Breast epithelium (tissue), 4 donors: ENCODE data around the gene SMIM31. TPM values are rescaled to one million over a fixed set of nuclear protein-coding genes. Genes with fewer than 3 reads are reported as not detected.

Source experiments
- DNase-seq, 2 donors: peaks; one replicate each; pipeline ENCODE4 v3.0.0-alpha.2; 2019; ENCODE audit warnings: low spot score in 2 of 2
- H3K27ac ChIP-seq, 2 donors: fragments of 200-600 bp; sonication (generic) in 1 of 2; one replicate each; pipeline ENCODE4 v1.5.1; 2016 to 2019; ENCODE audit warnings: mild to moderate bottlenecking in 1 of 2
- H3K27me3 ChIP-seq, 2 donors: fragments of 200-600 bp; sonication (generic) in 1 of 2; one replicate each; pipeline versions ENCODE4 v1.5.1 to v1.6.0; 2017 to 2019; ENCODE audit warnings: control low read depth in 1 of 2, mild to moderate bottlenecking in 1 of 2
- H3K36me3 ChIP-seq: fragments of 200-600 bp; one replicate; pipeline ENCODE4 v1.5.1; 2019
- H3K4me1 ChIP-seq, 2 donors: fragments of 200-600 bp; sonication (generic); one replicate each; pipeline ENCODE4 v1.5.1; 2016 to 2019; ENCODE audit warnings: control low read depth in 1 of 2
- H3K4me3 ChIP-seq, 3 donors: fragments of 200-600 bp; sonication (generic); 1 replicate in 2 of 3; 2 replicates in 1 of 3; pipeline ENCODE4 v1.5.1; 2016 to 2019; ENCODE audit warnings: mild to moderate bottlenecking in 3 of 3, moderate library complexity in 2 of 3
- H3K9me3 ChIP-seq, 2 donors: fragments of 200-600 bp; sonication (generic) in 1 of 2; one replicate each; pipeline ENCODE4 v1.5.1; 2016 to 2019; ENCODE audit warnings: control low read depth in 1 of 2
- CTCF ChIP-seq, 3 donors: fragments of 450-650 bp; IDR thresholded peaks; one replicate each; pipeline ENCODE4 v1.5.1; 2016 to 2017; ENCODE audit warnings: antibody characterized with exemption in 3 of 3, mild to moderate bottlenecking in 3 of 3, moderate library complexity in 3 of 3
- POLR2A ChIP-seq: fragments of 450-650 bp; IDR thresholded peaks from one replicate; pipeline ENCODE4 v1.6.1; 2016; ENCODE audit warnings: antibody characterized with exemption, mild to moderate bottlenecking, moderate library complexity
- POLR2AphosphoS5 ChIP-seq, 3 donors: sonication (generic); formaldehyde crosslinking; IDR thresholded peaks; one replicate each; pipeline ENCODE4 v1.6.1; 2017; ENCODE audit warnings: antibody characterized with exemption in 3 of 3
- intact Hi-C: fragments of 100-400 bp; cut with DNase I; formaldehyde crosslinking; loops from one replicate; pipeline ENCODE4 v1.15.1; 2023; ENCODE audit warnings: low total_unique reads
- total RNA-seq, 3 donors: library from RNA; depleted of rRNA; stranded (reverse); fragments of >200 nt; gene quantifications; one replicate each; pipeline ENCODE4 v1.1.0, GENCODE V29; 2016

The SMIM31 gene
- total RNA-seq, 3 donors from 2014 or later: 0.44 to 0.66 TPM; not detected in 1

DNA sequence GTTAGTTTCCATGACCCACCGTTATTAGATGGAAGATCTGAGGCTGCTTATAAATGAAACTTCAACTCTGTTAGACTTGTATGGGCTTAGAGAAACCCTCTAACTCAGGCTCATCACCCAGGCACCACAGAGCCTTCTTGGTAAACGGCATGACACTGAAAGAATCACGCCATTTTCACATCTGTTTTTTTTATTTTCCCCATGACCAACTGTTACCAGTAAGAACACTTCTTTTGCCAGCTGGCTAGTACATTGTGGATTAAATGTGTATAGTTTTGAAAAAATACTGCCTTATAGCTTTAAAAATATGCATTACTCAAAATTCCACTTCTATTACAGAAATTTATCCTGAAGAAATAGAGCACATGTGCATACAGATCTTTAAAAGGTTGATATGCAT is 75.0 kb downstream of the SMIM31 start:
- intact Hi-C loops: loop anchor here (1.0 kb wide), 1 partner anchor 16 kb away; no protein-coding TSS in a partner anchor
- Histone ChIP-seq H3K27ac (no peak overlapping the region), H3K4me1 (no peaks in the 10 kb centered on the region), H3K4me3 (no peak overlapping the region), H3K9me3 (no peaks in the 10 kb centered on the region), H3K36me3 (no peaks in the 10 kb centered on the region), H3K27me3 (no peaks in the 10 kb centered on the region)
- no peak for TF ChIP-seq CTCF (IDR thresholded peaks at IDR 0.05)
- no peak for TF ChIP-seq POLR2A
- TF ChIP-seq POLR2AphosphoS5 (IDR thresholded peaks at IDR 0.05): no peak
- DNase-seq: no peak

- no peaks in the 10 kb centered on the region for H3K36me3 ChIP-seq
- no peaks in the 10 kb centered on the region for H3K9me3 ChIP-seq
- intact Hi-C loops: no loop called here
- DNase-seq: no peak
- no peaks in the 10 kb centered on the region for H3K4me1 ChIP-seq
- H3K4me3 ChIP-seq: no peak overlapping the region
- no peak for TF ChIP-seq POLR2AphosphoS5 (IDR thresholded peaks at IDR 0.05)
- TF ChIP-seq POLR2A: no peak
- no peak for TF ChIP-seq CTCF (IDR thresholded peaks at IDR 0.05)
- no peaks in the 10 kb centered on the region for H3K27me3 ChIP-seq
- no peak overlapping the region for H3K27ac ChIP-seq
Measured at GRCh38 chr4:164846566-164846965, 92.6 kb downstream of the SMIM31 start.

GRCh38 chr4:164847016-164847415 is 93.1 kb downstream of the SMIM31 start:
- Histone ChIP-seq H3K27me3 (no peaks in the 10 kb centered on the region), H3K27ac (no peak overlapping the region), H3K4me3 (no peak overlapping the region), H3K36me3 (no peaks in the 10 kb centered on the region), H3K9me3 (no peaks in the 10 kb centered on the region), H3K4me1 (no peaks in the 10 kb centered on the region)
- DNase-seq: no peak
- TF ChIP-seq POLR2A (no peak), POLR2AphosphoS5 (IDR thresholded peaks at IDR 0.05) (no peak), CTCF (IDR thresholded peaks at IDR 0.05) (no peak)
- intact Hi-C loops: no loop called here

DNA sequence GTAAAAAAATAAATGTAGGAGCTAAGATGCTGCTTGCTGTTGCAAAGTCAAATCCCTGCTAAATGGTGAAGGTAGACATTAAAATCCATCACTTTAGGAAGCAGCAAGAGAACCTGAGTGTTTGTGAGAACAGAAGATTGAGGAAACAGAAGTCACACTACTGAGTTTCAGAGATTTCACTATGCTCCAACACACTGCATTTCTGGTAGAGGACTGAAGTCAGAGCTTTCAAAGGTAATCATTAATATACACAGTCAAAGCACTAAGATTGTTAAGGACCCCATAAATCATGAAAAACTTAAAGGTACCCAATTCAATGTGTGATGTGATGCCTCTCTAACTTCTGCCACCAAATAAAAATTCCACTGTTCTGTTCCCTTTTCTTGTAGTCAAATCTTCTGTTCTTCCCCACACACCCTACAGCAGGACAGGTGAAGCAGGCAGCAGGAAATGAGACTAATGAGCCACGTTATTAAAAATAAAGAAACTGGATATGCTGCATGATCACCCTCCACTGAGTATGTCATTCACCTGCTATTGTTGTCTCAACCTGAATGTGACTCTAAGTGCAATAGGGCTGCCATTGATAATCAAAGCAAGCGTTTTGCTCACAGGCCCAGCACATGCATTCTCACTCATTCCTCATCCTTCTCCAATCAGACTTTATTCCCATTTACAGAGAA is 94.2 kb downstream of the SMIM31 start:
- intact Hi-C loops: no loop called here
- DNase-seq: no peak
- H3K27ac ChIP-seq: no peak overlapping the region
- no peak for TF ChIP-seq POLR2A
- no peak for TF ChIP-seq CTCF (IDR thresholded peaks at IDR 0.05)
- no peak for TF ChIP-seq POLR2AphosphoS5 (IDR thresholded peaks at IDR 0.05)
- H3K4me1 ChIP-seq: no peaks in the 10 kb centered on the region
- H3K9me3 ChIP-seq: no peaks in the 10 kb centered on the region
- no peak overlapping the region for H3K4me3 ChIP-seq
- H3K27me3 ChIP-seq: no peaks in the 10 kb centered on the region
- no peaks in the 10 kb centered on the region for H3K36me3 ChIP-seq

Other genes starting within 250 kb of the SMIM31 start
- gene APELA, start 123.0 kb downstream of the SMIM31 start, total RNA-seq: 1 to 10 TPM in 1 of 3 donors, under 1 TPM in 1, not detected in 1; 0.73 to 2.0 TPM
- under 1 TPM; 0.33 to 0.96 (median 0.44) TPM for gene TRIM61, start 223.5 kb downstream of the SMIM31 start, total RNA-seq